ENCODE results near the gene FANCC. TPM values are rescaled to one million over a fixed set of nuclear protein-coding genes. Genes with fewer than 3 reads are reported as not detected.
A peak's percentile ranks its signal among the peaks of the same experiment; 100 is the strongest.

Gene FANCC
- total and polyA plus RNA-seq, 2 experiments from 2014 or later, result 11.9 to 14.0 TPM

DNA sequence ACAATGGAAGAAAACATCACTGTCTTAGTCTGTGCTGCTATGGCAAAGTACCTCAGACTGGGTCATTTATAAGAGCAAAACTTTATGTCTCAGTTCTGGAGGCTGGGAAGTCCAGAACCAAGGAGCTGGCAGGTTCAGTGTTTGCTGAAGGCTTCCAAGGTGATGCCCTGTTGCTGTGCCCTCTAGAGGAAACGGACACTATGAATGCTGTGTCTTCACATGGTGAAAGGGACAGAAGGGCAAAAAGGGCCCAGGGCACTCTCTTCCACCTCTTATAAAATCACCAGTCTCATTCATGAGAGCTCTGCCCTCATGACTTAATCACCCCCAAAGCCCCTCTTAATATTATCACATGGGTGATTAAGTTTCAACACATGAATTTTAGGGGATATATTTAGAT, 143.5 kb downstream of the FANCC start:
- H3K4me3 ChIP-seq, result no peak overlapping the region
- no peak overlapping the region for H3K27ac ChIP-seq
- peaks cover 11% of the 10 kb centered on the region for H3K4me1 ChIP-seq (ENCODE audit: low read depth)
- H3K36me3 ChIP-seq, result no peaks in the 10 kb centered on the region
- H3K27me3 ChIP-seq, result no peaks in the 10 kb centered on the region
- DNase-seq (ENCODE audit: low read depth in 1 of 2, low spot score in 1 of 2), result no peak
- no peaks in the 10 kb centered on the region for H3K9me3 ChIP-seq (ENCODE audit: low read depth)
- TF ChIP-seq, protein P1, sequence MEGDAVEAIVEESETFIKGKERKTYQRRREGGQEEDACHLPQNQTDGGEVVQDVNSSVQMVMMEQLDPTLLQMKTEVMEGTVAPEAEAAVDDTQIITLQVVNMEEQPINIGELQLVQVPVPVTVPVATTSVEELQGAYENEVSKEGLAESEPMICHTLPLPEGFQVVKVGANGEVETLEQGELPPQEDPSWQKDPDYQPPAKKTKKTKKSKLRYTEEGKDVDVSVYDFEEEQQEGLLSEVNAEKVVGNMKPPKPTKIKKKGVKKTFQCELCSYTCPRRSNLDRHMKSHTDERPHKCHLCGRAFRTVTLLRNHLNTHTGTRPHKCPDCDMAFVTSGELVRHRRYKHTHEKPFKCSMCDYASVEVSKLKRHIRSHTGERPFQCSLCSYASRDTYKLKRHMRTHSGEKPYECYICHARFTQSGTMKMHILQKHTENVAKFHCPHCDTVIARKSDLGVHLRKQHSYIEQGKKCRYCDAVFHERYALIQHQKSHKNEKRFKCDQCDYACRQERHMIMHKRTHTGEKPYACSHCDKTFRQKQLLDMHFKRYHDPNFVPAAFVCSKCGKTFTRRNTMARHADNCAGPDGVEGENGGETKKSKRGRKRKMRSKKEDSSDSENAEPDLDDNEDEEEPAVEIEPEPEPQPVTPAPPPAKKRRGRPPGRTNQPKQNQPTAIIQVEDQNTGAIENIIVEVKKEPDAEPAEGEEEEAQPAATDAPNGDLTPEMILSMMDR (IDR thresholded peaks at IDR 0.05; ENCODE audit: low read depth, low read length), result no peak

DNA sequence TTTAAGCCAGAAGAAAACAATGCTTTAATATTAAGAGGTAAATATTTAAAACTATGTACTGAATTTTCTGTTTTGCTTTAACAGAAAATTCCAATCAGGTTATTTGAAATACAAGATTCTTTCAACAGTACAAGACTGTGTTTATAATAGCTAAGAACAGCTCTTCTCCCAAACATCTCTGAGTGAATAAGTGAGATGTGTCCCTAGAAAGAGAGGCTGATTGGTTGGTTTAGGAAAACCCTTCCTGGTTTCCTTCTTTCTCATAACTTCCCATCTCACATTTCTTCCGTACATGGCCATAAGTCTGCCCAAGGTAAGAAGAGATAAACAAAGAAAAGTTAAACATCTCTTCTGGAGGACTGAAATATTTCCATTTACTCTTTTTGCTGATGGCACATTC, 145.9 kb downstream of the FANCC start:
- H3K4me1 ChIP-seq (ENCODE audit: low read depth), result peaks cover 11% of the 10 kb centered on the region
- no peaks in the 10 kb centered on the region for H3K36me3 ChIP-seq
- no peak overlapping the region for H3K27ac ChIP-seq

DNA sequence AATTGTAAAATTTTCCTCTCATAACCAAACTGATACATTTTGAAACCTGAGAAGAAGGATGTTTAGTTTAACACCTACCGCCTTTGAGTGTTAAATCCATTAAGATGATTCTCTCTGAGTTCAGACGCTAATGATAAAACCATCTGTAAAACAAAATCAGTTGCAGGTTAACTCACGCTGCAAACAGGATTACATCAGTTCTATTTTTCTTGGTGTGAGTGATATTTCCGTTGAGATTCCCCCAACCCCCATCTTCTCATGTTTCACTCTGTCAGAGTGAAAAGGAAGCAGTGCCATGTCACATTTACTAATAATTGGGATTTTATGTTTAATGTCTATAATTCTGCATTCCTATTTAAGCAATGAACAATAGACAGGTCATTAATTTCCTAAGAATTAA, 146.5 kb downstream of the FANCC start:
- Histone ChIP-seq H3K27me3 (no peaks in the 10 kb centered on the region), H3K9me3 (ENCODE audit: low read depth) (no peaks in the 10 kb centered on the region), H3K4me1 (ENCODE audit: low read depth) (peaks cover 11% of the 10 kb centered on the region), H3K36me3 (no peaks in the 10 kb centered on the region), H3K4me3 (no peak overlapping the region), H3K27ac (no peak overlapping the region)
- peak in 1 of 2 donors; percentile 45 for DNase-seq (ENCODE audit: low read depth in 1 of 2, low spot score in 1 of 2)
- TF ChIP-seq, protein P1 (IDR thresholded peaks at IDR 0.05; ENCODE audit: low read depth, low read length), result no peak

More for the DNA sequence above, 145.9 kb downstream of the FANCC start:
- TF ChIP-seq, protein P1 (IDR thresholded peaks at IDR 0.05; ENCODE audit: low read depth, low read length), result no peak
- Histone ChIP-seq H3K27me3 (no peaks in the 10 kb centered on the region), H3K9me3 (ENCODE audit: low read depth) (no peaks in the 10 kb centered on the region), H3K4me3 (no peak overlapping the region)
- DNase-seq (ENCODE audit: low read depth in 1 of 2, low spot score in 1 of 2), result no peak

DNA sequence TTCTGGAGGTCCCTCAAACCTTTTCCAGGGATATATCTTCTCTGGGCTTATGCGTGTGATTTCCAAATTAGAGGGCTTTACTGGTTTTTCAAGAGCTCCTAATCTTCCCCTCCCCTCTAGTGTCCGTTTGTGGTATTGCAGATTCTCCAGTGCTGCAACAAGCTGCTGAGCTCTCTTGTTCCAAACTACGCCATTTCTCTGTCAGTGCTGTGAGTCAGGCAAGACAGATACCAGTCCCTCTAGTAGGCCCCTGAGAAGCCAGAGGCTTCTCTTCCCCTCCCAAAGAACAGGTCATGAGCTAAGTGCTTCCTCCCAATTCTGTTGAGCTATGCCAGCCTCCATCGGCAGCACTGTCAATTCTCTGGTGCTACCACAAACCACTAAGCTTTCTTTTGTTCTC, 149.5 kb downstream of the FANCC start:
- no peaks in the 10 kb centered on the region for H3K9me3 ChIP-seq (ENCODE audit: low read depth)
- no peak overlapping the region for H3K4me3 ChIP-seq
- TF ChIP-seq, protein P1 (IDR thresholded peaks at IDR 0.05; ENCODE audit: low read depth, low read length), result peak; percentile 93
- H3K4me1 ChIP-seq (ENCODE audit: low read depth), result peaks cover 11% of the 10 kb centered on the region
- H3K36me3 ChIP-seq, result no peaks in the 10 kb centered on the region
- H3K27me3 ChIP-seq, result no peaks in the 10 kb centered on the region
- peak; percentile 59 to 96 for DNase-seq (ENCODE audit: low read depth in 1 of 2, low spot score in 1 of 2)
- H3K27ac ChIP-seq, result no peak overlapping the region

DNA sequence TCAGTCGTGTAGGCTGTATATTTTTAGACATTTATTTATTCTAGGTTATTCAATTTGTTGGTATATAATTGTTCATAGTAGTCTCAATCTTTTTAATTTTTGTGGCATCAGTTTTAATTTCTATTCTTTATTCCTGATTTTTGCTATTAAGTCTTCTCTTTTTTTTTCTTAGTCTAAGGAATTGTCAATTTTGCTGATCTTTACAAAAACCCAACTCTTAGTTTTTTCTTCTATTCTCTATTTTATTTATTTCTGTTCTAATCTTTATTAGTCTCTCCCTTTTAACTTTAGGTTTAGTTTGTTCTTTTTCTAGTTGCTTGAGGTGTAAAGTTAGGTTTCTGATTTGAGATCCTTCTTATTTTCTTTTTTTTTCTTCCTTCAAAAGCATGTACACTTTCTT, 152.5 kb downstream of the FANCC start:
- H3K4me3 ChIP-seq, result no peak overlapping the region

More for the DNA sequence above, 152.5 kb downstream of the FANCC start:
- H3K27me3 ChIP-seq, result no peaks in the 10 kb centered on the region
- H3K27ac ChIP-seq, result no peak overlapping the region
- no peaks in the 10 kb centered on the region for H3K36me3 ChIP-seq
- no peaks in the 10 kb centered on the region for H3K9me3 ChIP-seq (ENCODE audit: low read depth)
- no peaks in the 10 kb centered on the region for H3K4me1 ChIP-seq (ENCODE audit: low read depth)
- TF ChIP-seq, protein P1 (IDR thresholded peaks at IDR 0.05; ENCODE audit: low read depth, low read length), result no peak
- DNase-seq (ENCODE audit: low read depth in 1 of 2, low spot score in 1 of 2), result no peak
